ENCODE results near the gene EMX2. TPM values are rescaled to one million over a fixed set of nuclear protein-coding genes. Genes with fewer than 3 reads are reported as not detected.

Gene EMX2
- total and polyA plus RNA-seq, 8 donors, result 0.06 to 0.27 (median 0.09) TPM; not detected in 4

DNA sequence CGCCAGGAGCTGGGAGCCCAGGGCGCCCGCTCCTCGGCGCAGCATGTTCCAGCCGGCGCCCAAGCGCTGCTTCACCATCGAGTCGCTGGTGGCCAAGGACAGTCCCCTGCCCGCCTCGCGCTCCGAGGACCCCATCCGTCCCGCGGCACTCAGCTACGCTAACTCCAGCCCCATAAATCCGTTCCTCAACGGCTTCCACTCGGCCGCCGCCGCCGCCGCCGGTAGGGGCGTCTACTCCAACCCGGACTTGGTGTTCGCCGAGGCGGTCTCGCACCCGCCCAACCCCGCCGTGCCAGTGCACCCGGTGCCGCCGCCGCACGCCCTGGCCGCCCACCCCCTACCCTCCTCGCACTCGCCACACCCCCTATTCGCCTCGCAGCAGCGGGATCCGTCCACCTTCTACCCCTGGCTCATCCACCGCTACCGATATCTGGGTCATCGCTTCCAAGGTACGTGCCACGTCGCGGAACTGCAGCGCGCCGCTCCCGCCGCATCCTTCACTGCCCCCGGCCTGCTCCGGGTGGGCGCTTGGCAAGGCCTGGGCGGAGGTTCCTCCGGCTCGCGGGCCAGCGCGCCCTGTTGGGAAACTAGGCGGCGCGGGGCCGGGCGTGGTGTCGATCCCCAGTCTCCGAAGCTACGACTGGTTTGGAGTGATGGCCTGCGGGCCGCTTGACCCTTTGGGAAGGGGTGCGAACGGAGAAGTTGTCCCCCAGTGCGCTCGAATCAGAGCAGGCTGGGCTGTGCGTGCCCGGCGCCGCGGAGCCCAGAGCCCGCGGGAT lies 868 bp downstream of the EMX2 start:
- peaks cover 7 to 20% (median 11%) of the 10 kb centered on the region in 3 donors for H3K4me1 ChIP-seq
- no peak for TF ChIP-seq CTCF (IDR thresholded peaks at IDR 0.05)
- peak; percentile 25 to 49 (median 33) for ATAC-seq
- WGBS, 2 donors, result 2% methylated on average over 81 to 90 of the region's 90 CpGs
- peaks cover 0 to 74% (median 12%) of the 10 kb centered on the region in 4 donors for H3K27me3 ChIP-seq
- H3K9me3 ChIP-seq, result no peaks in the 10 kb centered on the region
- H3K36me3 ChIP-seq, result no peaks in the 10 kb centered on the region
- H3K4me3 ChIP-seq, result peak overlapping the region; percentile 4 to 47 (median 12)
- no peak overlapping the region for H3K27ac ChIP-seq
- peak in 2 of 6 donors; percentile 71 to 79 for DNase-seq
- no peak for FAIRE-seq
- intact Hi-C loops (cut with DNase I), result no loop called here

GRCh38 chr10:117544004-117544701 lies 1.6 kb downstream of the EMX2 start:
- DNase-seq (no peak), ATAC-seq (peak in 3 of 4 donors; percentile 9 to 17 (median 17)), FAIRE-seq (no peak)
- no peaks in the 10 kb centered on the region for H3K36me3 ChIP-seq
- no peak overlapping the region for H3K27ac ChIP-seq
- intact Hi-C loops (cut with DNase I), result no loop called here
- H3K4me1 ChIP-seq, result peaks cover 7 to 20% (median 11%) of the 10 kb centered on the region in 3 donors
- 1 to 3% methylated on average over 41 of the region's 41 CpGs for WGBS, 2 donors
- no peak for TF ChIP-seq CTCF (IDR thresholded peaks at IDR 0.05)
- peaks cover 0 to 76% (median 11%) of the 10 kb centered on the region in 4 donors for H3K27me3 ChIP-seq
- H3K9me3 ChIP-seq, result no peaks in the 10 kb centered on the region
- H3K4me3 ChIP-seq, result peak overlapping the region; percentile 7 to 47 (median 17)

DNA sequence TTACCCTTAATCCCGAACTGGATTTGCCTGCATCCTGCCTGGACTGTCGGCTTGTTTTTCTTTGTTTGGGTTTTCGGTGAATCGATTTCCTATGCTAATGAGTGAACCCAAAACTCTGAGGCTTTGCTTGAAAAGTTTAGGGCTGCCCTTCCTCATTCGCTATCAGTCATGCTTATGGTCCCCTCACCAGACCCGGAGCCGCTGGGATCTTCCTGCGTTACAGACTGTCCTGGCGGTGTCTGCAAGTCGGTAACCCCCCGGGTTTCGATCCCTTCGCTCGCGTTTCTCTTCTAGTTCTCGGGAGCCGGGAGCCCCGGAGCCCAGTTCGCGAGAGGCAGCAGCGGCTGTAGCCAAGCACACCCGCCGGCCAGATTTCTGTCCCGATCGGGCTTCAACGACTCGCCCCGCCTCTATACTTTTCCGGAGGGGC lies 2.2 kb downstream of the EMX2 start:
- H3K36me3 ChIP-seq, result no peaks in the 10 kb centered on the region
- FAIRE-seq, result no peak
- peaks cover 0 to 76% (median 11%) of the 10 kb centered on the region in 4 donors for H3K27me3 ChIP-seq
- TF ChIP-seq CTCF (IDR thresholded peaks at IDR 0.05), result no peak
- H3K4me3 ChIP-seq, result peak overlapping the region in 3 of 4 donors; percentile 16 to 47 (median 18)
- peak in 3 of 4 donors; percentile 4 to 16 (median 12) for ATAC-seq
- no peak overlapping the region for H3K27ac ChIP-seq
- H3K4me1 ChIP-seq, result peaks cover 7 to 20% (median 11%) of the 10 kb centered on the region in 3 donors
- intact Hi-C loops (cut with DNase I), result no loop called here
- DNase-seq, result peak in 1 of 6 donors; percentile 62
- 2 to 3% methylated on average over 29 of the region's 29 CpGs for WGBS, 2 donors
- H3K9me3 ChIP-seq, result no peaks in the 10 kb centered on the region

GRCh38 chr10:117545141-117546019 lies 2.8 kb downstream of the EMX2 start:
- Histone ChIP-seq H3K4me3 (peak overlapping the region in 3 of 4 donors; percentile 16 to 47 (median 18)), H3K36me3 (no peaks in the 10 kb centered on the region), H3K9me3 (no peaks in the 10 kb centered on the region), H3K27ac (no peak overlapping the region), H3K4me1 (peaks cover 7 to 20% (median 11%) of the 10 kb centered on the region in 3 donors), H3K27me3 (peaks cover 0 to 74% (median 11%) of the 10 kb centered on the region in 4 donors)
- TF ChIP-seq CTCF (IDR thresholded peaks at IDR 0.05), result no peak
- FAIRE-seq (no peak), DNase-seq (peak in 2 of 6 donors; percentile 69 to 71), ATAC-seq (peak; percentile 60 to 70 (median 66))
- 5% methylated on average over 65 to 67 of the region's 67 CpGs for WGBS, 2 donors
- intact Hi-C loops (cut with DNase I), result no loop called here

All from pancreas (tissue), 10 donors.